ENCODE results near the gene MSRB3.

DNA sequence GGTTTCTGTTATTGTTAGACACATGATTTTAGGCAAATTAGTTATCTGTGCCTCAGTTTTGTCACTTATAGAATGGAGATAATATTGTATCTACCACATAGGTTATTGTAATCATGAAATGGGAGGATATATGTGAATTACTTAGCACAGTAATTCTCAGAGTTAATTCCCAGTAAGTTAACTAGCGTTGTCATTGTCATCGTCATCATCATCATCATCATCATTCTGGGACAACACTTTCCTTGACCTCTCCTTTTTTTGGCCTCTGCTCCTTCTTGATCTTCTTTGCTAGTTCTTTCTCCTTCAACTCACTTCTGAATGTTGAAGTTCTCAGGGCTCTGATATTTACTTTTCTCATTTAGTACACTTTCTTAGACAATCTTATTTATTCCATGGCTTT lies 13.8 kb downstream of the MSRB3 start:
- TF ChIP-seq, protein P1, sequence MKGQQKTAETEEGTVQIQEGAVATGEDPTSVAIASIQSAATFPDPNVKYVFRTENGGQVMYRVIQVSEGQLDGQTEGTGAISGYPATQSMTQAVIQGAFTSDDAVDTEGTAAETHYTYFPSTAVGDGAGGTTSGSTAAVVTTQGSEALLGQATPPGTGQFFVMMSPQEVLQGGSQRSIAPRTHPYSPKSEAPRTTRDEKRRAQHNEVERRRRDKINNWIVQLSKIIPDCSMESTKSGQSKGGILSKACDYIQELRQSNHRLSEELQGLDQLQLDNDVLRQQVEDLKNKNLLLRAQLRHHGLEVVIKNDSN (IDR thresholded peaks at IDR 0.05; ENCODE audit: borderline replicate concordance, low read depth) = no peak
- TF ChIP-seq MXI1 (IDR thresholded peaks at IDR 0.05; ENCODE audit: low read depth, low read length) = no peak
- TF ChIP-seq, protein P2, sequence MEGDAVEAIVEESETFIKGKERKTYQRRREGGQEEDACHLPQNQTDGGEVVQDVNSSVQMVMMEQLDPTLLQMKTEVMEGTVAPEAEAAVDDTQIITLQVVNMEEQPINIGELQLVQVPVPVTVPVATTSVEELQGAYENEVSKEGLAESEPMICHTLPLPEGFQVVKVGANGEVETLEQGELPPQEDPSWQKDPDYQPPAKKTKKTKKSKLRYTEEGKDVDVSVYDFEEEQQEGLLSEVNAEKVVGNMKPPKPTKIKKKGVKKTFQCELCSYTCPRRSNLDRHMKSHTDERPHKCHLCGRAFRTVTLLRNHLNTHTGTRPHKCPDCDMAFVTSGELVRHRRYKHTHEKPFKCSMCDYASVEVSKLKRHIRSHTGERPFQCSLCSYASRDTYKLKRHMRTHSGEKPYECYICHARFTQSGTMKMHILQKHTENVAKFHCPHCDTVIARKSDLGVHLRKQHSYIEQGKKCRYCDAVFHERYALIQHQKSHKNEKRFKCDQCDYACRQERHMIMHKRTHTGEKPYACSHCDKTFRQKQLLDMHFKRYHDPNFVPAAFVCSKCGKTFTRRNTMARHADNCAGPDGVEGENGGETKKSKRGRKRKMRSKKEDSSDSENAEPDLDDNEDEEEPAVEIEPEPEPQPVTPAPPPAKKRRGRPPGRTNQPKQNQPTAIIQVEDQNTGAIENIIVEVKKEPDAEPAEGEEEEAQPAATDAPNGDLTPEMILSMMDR (IDR thresholded peaks at IDR 0.05) = no peak
- TF ChIP-seq, protein P3, sequence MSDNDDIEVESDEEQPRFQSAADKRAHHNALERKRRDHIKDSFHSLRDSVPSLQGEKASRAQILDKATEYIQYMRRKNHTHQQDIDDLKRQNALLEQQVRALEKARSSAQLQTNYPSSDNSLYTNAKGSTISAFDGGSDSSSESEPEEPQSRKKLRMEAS (IDR thresholded peaks at IDR 0.05; ENCODE audit: low read depth) = no peak
- no peak for TF ChIP-seq CHD2 (IDR thresholded peaks at IDR 0.05; ENCODE audit: low read length, partially characterized antibody)
